Fibroblast of the aortic adventitia (primary cell): ENCODE measurements around the gene IFNK. TPM values are rescaled to one million over a fixed set of nuclear protein-coding genes. Genes with fewer than 3 reads are reported as not detected.

Experiments
- DNase-seq: peaks from one replicate; pipeline ENCODE4 v3.0.0-alpha.2; 2010; ENCODE audit warnings: low read depth
- H3K4me3 ChIP-seq: 2 replicates; pipeline ENCODE4 v1.5.1; 2011; ENCODE audit warnings: low read depth, mild to moderate bottlenecking, control low read depth, low read length, moderate library complexity
- CTCF ChIP-seq: IDR thresholded peaks from 2 replicates; pipeline ENCODE4 v1.5.1; 2011; ENCODE audit warnings: mild to moderate bottlenecking, low read length, control low read depth, inconsistent platforms; ENCODE audit not compliant: insufficient read depth
- total RNA-seq: library from RNA; depleted of rRNA; stranded (reverse); fragments of >200 nt; gene quantifications from 2 replicates; pipeline ENCODE4 v1.2.3, GENCODE V29; 2012; ENCODE audit warnings: low replicate concordance

Gene IFNK
- not detected in 2 replicates for total RNA-seq

- TF ChIP-seq CTCF: no peak
- no peak for DNase-seq
- H3K4me3 ChIP-seq: no peak within 1 kb of the TSS
Measured at GRCh38 chr9:27524236-27524635, at the start of gene IFNK. IFNK (plus strand) TSS chr9:27524290; CDS start chr9:27524337, 47 bp downstream.

- no peak for TF ChIP-seq CTCF
- no peak for DNase-seq
- H3K4me3 ChIP-seq: no peak overlapping the region
Measured at GRCh38 chr9:27474305-27474704, 49.8 kb upstream of the IFNK start.

- TF ChIP-seq CTCF: no peak
- no peak overlapping the region for H3K4me3 ChIP-seq
- no peak for DNase-seq
Measured at GRCh38 chr9:27475057-27475595, 49.0 kb upstream of the IFNK start.

GRCh38 chr9:27476870-27477515 lies 47.1 kb upstream of the IFNK start:
- no peak overlapping the region for H3K4me3 ChIP-seq
- no peak for TF ChIP-seq CTCF
- no peak for DNase-seq

GRCh38 chr9:27478322-27478721 lies 45.8 kb upstream of the IFNK start:
- no peak for TF ChIP-seq CTCF
- no peak overlapping the region for H3K4me3 ChIP-seq
- no peak for DNase-seq

- TF ChIP-seq CTCF: no peak
- no peak overlapping the region for H3K4me3 ChIP-seq
- no peak for DNase-seq
Measured at GRCh38 chr9:27482709-27483108, 41.4 kb upstream of the IFNK start.

- DNase-seq: no peak
- no peak for TF ChIP-seq CTCF
- H3K4me3 ChIP-seq: no peak overlapping the region
Measured at GRCh38 chr9:27483576-27483975, 40.5 kb upstream of the IFNK start.
